ENCODE data around the gene EPN1.

EPN1 gene

GRCh38 chr19:55680339-55681130, 5.5 kb downstream of the EPN1 start:
- TF ChIP-seq MYC (IDR thresholded peaks at IDR 0.05; ENCODE audit: low read depth, low read length) (no peak), CTCF (IDR thresholded peaks at IDR 0.05; ENCODE audit: low read depth, low read length) (no peak), MAX (IDR thresholded peaks at IDR 0.05; ENCODE audit: low read depth, low read length) (no peak), POLR2A (IDR thresholded peaks at IDR 0.05; ENCODE audit: extremely low read depth, insufficient read length) (no peak)
- DNase-seq (ENCODE audit: low read depth), result no peak
- no peak overlapping the region for H3K4me3 ChIP-seq (ENCODE audit: low read depth, low read length)

DNA sequence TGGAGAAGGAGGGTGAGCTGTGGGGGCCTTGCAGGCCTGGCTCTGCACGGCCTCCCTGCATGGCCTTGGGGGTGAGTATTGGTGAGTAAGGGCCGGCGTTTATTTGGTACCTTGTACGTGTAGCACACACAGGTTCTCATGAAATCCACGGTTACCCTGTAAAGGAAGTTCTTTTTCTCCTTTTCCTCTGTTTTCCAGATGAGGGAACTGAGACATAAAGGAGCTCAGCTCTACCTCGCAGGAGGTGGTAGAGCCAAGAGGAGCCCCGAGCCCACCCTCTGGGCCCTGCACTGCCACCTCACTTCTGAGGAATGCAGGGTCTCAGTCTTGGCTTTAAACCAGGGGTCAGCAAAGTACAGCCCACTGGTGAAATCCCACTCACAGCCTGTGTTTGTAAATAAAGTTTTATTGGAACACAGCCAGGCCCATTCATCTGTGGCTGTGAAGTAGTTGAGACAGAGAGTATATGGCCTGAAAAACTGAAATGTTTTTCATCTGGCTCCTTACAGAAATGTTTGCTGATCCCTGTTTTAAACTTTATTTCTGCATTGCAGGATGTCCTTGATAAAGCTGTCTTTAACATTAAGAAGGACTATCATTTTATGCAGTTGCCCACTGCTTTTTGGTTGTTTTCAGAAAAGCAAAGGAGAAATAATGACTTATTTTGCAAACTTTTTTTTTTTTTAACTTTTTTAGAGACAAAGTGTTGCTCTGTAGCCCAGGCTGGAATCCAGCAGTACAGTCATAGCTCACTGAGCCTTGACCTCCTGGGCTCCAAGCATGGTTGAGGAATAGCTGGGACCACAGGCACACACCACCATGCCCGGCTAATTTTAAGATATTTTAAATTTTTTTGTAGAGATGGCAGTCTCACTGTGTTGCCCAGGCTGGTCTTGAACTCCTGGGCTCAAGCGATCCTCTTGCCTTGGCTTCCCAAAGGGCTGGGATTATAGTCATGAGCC, 6.4 kb downstream of the EPN1 start:
- no peak for DNase-seq (ENCODE audit: low read depth)
- H3K4me3 ChIP-seq (ENCODE audit: low read depth, low read length), result no peak overlapping the region
- no peak for TF ChIP-seq POLR2A (IDR thresholded peaks at IDR 0.05; ENCODE audit: extremely low read depth, insufficient read length)
- no peak for TF ChIP-seq MYC (IDR thresholded peaks at IDR 0.05; ENCODE audit: low read depth, low read length)
- no peak for TF ChIP-seq CTCF (IDR thresholded peaks at IDR 0.05; ENCODE audit: low read depth, low read length)
- TF ChIP-seq MAX (IDR thresholded peaks at IDR 0.05; ENCODE audit: low read depth, low read length), result no peak

DNA sequence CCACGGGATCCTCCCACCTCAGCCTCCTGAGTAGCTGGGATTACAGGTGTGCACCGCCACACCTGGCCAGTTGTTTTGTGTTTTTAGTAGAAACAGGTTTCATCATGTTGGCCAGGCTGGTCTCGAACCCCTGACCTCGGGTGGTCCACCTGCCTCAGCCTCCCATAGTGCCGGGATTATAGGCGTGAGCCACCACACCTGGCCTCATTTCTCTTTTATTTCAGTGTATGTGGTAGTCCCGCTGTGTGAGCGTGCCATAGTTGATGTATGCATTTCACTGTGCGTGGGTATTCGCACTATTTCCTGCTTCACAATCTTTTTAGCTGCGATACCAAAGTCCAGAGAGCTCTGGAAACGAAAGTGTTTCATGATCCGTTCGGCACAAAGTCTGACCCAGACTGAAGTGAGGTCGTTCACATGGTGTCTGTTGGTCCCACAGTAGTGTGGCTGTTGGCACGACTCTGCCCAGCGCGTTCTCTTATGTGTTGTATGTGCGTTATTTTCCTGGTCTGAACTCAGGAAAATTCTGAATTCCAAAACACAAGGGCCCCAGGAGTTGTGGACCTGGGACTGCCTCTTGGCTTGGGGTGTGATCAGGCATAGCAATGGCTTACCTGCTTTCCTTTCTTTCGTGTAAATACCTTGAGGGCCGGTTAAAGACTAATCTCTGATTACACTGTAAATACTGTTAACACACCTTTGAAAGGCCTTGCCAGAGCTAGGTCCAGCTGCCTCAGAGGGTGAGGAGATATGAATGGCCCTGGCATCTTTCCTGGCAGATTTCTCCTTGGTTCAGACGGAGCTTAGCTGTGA, 8.6 kb downstream of the EPN1 start:
- no peak for DNase-seq (ENCODE audit: low read depth)
- H3K4me3 ChIP-seq (ENCODE audit: low read depth, low read length), result no peak overlapping the region
- TF ChIP-seq MYC (IDR thresholded peaks at IDR 0.05; ENCODE audit: low read depth, low read length) (no peak), CTCF (IDR thresholded peaks at IDR 0.05; ENCODE audit: low read depth, low read length) (no peak), MAX (IDR thresholded peaks at IDR 0.05; ENCODE audit: low read depth, low read length) (no peak), POLR2A (IDR thresholded peaks at IDR 0.05; ENCODE audit: extremely low read depth, insufficient read length) (no peak)

GRCh38 chr19:55684946-55685681, 10.1 kb downstream of the EPN1 start:
- TF ChIP-seq MAX (IDR thresholded peaks at IDR 0.05; ENCODE audit: low read depth, low read length), result no peak
- no peak for TF ChIP-seq MYC (IDR thresholded peaks at IDR 0.05; ENCODE audit: low read depth, low read length)
- no peak for TF ChIP-seq POLR2A (IDR thresholded peaks at IDR 0.05; ENCODE audit: extremely low read depth, insufficient read length)
- no peak for TF ChIP-seq CTCF (IDR thresholded peaks at IDR 0.05; ENCODE audit: low read depth, low read length)
- H3K4me3 ChIP-seq (ENCODE audit: low read depth, low read length), result no peak overlapping the region
- DNase-seq (ENCODE audit: low read depth), result no peak

GRCh38 chr19:55685776-55686175, 10.8 kb downstream of the EPN1 start:
- no peak overlapping the region for H3K4me3 ChIP-seq (ENCODE audit: low read depth, low read length)
- no peak for DNase-seq (ENCODE audit: low read depth)
- TF ChIP-seq POLR2A (IDR thresholded peaks at IDR 0.05; ENCODE audit: extremely low read depth, insufficient read length) (no peak), CTCF (IDR thresholded peaks at IDR 0.05; ENCODE audit: low read depth, low read length) (no peak), MAX (IDR thresholded peaks at IDR 0.05; ENCODE audit: low read depth, low read length) (no peak), MYC (IDR thresholded peaks at IDR 0.05; ENCODE audit: low read depth, low read length) (no peak)

Measured in NB4 (cell line).